Endothelial cell of umbilical vein (primary cell): ENCODE measurements around the gene SLC1A3. TPM values are rescaled to one million over a fixed set of nuclear protein-coding genes. Genes with fewer than 3 reads are reported as not detected.
A peak's percentile ranks its signal among the peaks of the same experiment; 100 is the strongest.

Experiments
- BruUV-seq: library from RNA; stranded (reverse); fragments of 400-500 nt; replicated peaks from 2 replicates; lab custom pipeline; 2021; lab: Mats Ljungman, UMichigan
- CTCF ChIA-PET: fragments of 300-600, 350-600 bp; sonication (Branson Sonifier 250); formaldehyde crosslinking; loops from one replicate; lab custom pipeline; 2021; ENCODE audit warnings: antibody characterized with exemption, inconsistent platforms; lab: Charles Lee
- POLR2A ChIA-PET: fragments of 300-600, 350-600 bp; sonication (Branson Sonifier 250); formaldehyde crosslinking; loops from one replicate; lab custom pipeline; 2021; ENCODE audit warnings: antibody characterized with exemption, inconsistent platforms; lab: Charles Lee
- DNase-seq: peaks from one replicate; pipeline ENCODE4 v3.0.0-alpha.2; 2011; ENCODE audit warnings: low read depth, low spot score
- FAIRE-seq: peaks from 2 replicates; lab custom pipeline; 2011; peaks lifted over from hg19 to GRCh38; lab: Jason Lieb, UNC
- H2AFZ ChIP-seq: 2 replicates; pipeline ENCODE4 v1.6.0; 2012; ENCODE audit warnings: low read depth, low read length, control low read depth, inconsistent platforms
- H3K27ac ChIP-seq: 2 replicates; pipeline ENCODE4 v1.5.1; 2011; ENCODE audit warnings: low read depth, mild to moderate bottlenecking, control low read depth, low read length, moderate library complexity; ENCODE audit not compliant: insufficient read depth
- H3K27me3 ChIP-seq, 2 experiments: 2 replicates each; pipeline versions ENCODE4 v1.6.0 to v1.6.1; 2011; ENCODE audit warnings: low read length in 2 of 2, mixed read lengths in 1 of 2; ENCODE audit not compliant: control insufficient read depth in 2 of 2, insufficient read depth in 2 of 2
- H3K36me3 ChIP-seq, 2 experiments: 2 replicates in 1 of 2; 3 replicates in 1 of 2; pipeline ENCODE4 v1.5.1; 2011; ENCODE audit warnings: low read length in 2 of 2, mild to moderate bottlenecking in 1 of 2, moderate library complexity in 1 of 2; ENCODE audit not compliant: control insufficient read depth in 2 of 2, insufficient read depth in 2 of 2; ENCODE audit errors: extremely low read depth in 1 of 2
- H3K4me1 ChIP-seq: 3 replicates; pipeline ENCODE4 v1.5.1; 2011; ENCODE audit warnings: mild to moderate bottlenecking, low read length; ENCODE audit not compliant: control insufficient read depth, insufficient read depth; ENCODE audit errors: extremely low read depth
- H3K4me2 ChIP-seq: 2 replicates; pipeline ENCODE4 v1.6.1; 2011; ENCODE audit warnings: low read length, control low read depth, mixed read lengths; ENCODE audit not compliant: insufficient read depth
- H3K4me3 ChIP-seq, 3 experiments: fragments of 200-600 bp in 1 of 3; sonication (generic), shearing (Covaris generic) in 1 of 3; replicated peaks in 1 of 3; 2 replicates each; pipeline ENCODE4 v1.5.1; 2011 to 2016; ENCODE audit warnings: control low read depth in 3 of 3, low read length in 3 of 3, mild to moderate bottlenecking in 2 of 3, inconsistent platforms in 1 of 3, low read depth in 1 of 3, moderate library complexity in 1 of 3; ENCODE audit not compliant: insufficient read depth in 1 of 3
- H3K79me2 ChIP-seq: 2 replicates; pipeline ENCODE4 v1.6.0; 2012; ENCODE audit warnings: low read length, inconsistent platforms; ENCODE audit not compliant: control insufficient read depth, insufficient read depth
- H3K9ac ChIP-seq: replicated peaks from 2 replicates; pipeline ENCODE3; 2011; ENCODE audit warnings: low read length, control low read depth; ENCODE audit not compliant: insufficient read depth; ENCODE audit errors: extremely low read depth
- H3K9me1 ChIP-seq: replicated peaks from 3 replicates; pipeline ENCODE4 v1.6.0; 2011; ENCODE audit warnings: mild to moderate bottlenecking, low read length; ENCODE audit not compliant: control insufficient read depth, insufficient read depth; ENCODE audit errors: extremely low read depth
- H3K9me3 ChIP-seq: replicated peaks from 2 replicates; pipeline ENCODE4 v1.5.1; 2012; ENCODE audit warnings: low read length, inconsistent platforms; ENCODE audit not compliant: control insufficient read depth, insufficient read depth
- H4K20me1 ChIP-seq: replicated peaks from 2 replicates; pipeline ENCODE3; 2011; ENCODE audit warnings: mild to moderate bottlenecking, low read length; ENCODE audit not compliant: control insufficient read depth, insufficient read depth; ENCODE audit errors: extremely low read depth
- EZH2 ChIP-seq: IDR thresholded peaks from 2 replicates; pipeline ENCODE4 v1.6.1; 2012; ENCODE audit warnings: borderline replicate concordance, low read depth, mild to moderate bottlenecking, moderate library complexity, low read length, inconsistent platforms; ENCODE audit not compliant: severe bottlenecking
- FOS ChIP-seq: IDR thresholded peaks from 2 replicates; pipeline ENCODE4 v1.6.1; 2011; ENCODE audit warnings: mild to moderate bottlenecking, low read length, moderate library complexity, borderline replicate concordance; ENCODE audit not compliant: insufficient read depth
- JUN ChIP-seq: IDR thresholded peaks from 2 replicates; pipeline ENCODE4 v1.6.1; 2011; ENCODE audit warnings: borderline replicate concordance, low read depth; ENCODE audit not compliant: insufficient read length, insufficient read depth
- MYC ChIP-seq: IDR thresholded peaks from one replicate; pipeline ENCODE4 v1.6.1; 2011; ENCODE audit warnings: mild to moderate bottlenecking, low read depth, low read length
- dilution Hi-C: fragments of 300-500 bp; cut with MboI; formaldehyde crosslinking; loops from one replicate; pipeline ENCODE4 v1.15.0; 2019; ENCODE audit warnings: low sequenced_read_pairs; ENCODE audit not compliant: extremely low pct_ligation_motif_present
- intact Hi-C: fragments of 100-400 bp; cut with micrococcal nuclease; formaldehyde crosslinking; loops from one replicate; pipeline ENCODE4 v1.10.0; 2022
- polyA plus RNA-seq, 4 experiments: library from polyadenylated mRNA; depleted of rRNA in 3 of 4; stranded (reverse) in 3 of 4; unstranded in 1 of 4; fragments of >200 nt; gene quantifications; 2 replicates each; pipeline versions ENCODE4 v1.2.1 to v1.2.3, GENCODE V29; 2011 to 2012; ENCODE audit warnings: missing spikeins in 1 of 4
- total RNA-seq: library from RNA; stranded (reverse); gene quantifications from 2 replicates; pipeline ENCODE4 v1.2.3, GENCODE V29; 2021
- TF ChIP-seq, protein P1 (sequence below), 2 donors: IDR thresholded peaks; 1 replicate in 1 of 2; 2 replicates in 1 of 2; pipeline ENCODE4 v1.5.1; 2011; ENCODE audit warnings: low read length in 2 of 2, mild to moderate bottlenecking in 2 of 2, moderate library complexity in 2 of 2, control low read depth in 1 of 2, inconsistent platforms in 1 of 2, low read depth in 1 of 2; ENCODE audit not compliant: insufficient read depth in 1 of 2; ENCODE audit errors: extremely low read depth in 1 of 2

The SLC1A3 gene
- total and polyA plus RNA-seq, 2 donors (not counting 3 experiments of a cell fraction or from before 2014, with no cell fraction given), result 0.36 TPM; not detected in 1

DNA sequence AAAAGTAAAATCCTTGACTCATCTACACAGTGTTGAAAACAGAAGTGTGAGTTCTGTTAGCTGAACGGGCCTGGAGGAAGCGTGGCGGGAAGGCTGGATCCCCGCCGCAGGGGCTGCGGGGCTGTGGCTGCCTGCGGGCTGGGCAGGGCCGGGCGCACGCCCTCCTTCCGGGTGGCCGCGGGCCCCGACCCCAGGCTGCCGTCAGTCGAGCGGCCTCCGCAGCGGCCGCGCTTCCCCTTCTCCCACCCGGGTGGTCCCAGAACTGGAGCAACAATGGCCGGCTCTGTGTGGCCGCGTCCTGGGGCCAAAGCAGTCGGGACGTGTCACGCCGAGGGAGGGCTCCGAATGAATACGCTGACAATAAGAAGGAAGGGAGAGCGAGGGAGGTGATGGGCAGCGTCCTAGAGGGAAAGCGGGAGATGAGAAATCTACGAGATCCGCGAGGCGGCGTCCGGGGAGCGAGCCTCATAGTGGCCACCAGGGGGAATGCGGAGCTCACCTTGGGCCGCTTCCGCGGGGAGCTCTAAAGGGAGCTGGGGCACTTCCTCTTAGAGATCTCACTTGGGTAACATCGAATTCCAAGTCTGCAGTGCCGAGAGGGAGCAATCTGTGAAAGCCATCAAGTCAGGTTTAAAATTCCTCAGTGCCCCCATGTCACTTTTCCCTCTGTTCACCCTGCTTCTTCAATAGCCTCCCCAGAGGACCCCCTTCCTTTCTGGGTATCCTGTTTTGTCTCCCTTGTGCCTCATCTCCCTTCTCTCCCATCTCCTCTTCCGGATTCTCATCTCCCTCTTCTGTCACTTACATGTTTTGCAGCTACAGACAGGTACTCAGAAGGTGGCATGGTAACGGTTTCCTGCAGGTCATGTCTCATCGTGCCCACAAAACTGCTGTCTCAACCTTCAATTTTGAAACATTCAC lies 83.9 kb downstream of the SLC1A3 start:
- Histone ChIP-seq H3K79me2 (no peaks in the 10 kb centered on the region), H3K4me3 (peak overlapping the region; percentile 16 to 36 (median 28)), H3K9me1 (no peaks in the 10 kb centered on the region), H3K27ac (no peak overlapping the region), H3K9ac (peak overlapping the region; percentile 42), H3K27me3 (peaks cover 2 to 3% of the 10 kb centered on the region in 2 experiments), H3K4me2 (peak overlapping the region; percentile 40), H4K20me1 (no peaks in the 10 kb centered on the region), H2AFZ (peak overlapping the region; percentile 87), H3K36me3 (no peaks in the 10 kb centered on the region), H3K9me3 (no peaks in the 10 kb centered on the region), H3K4me1 (no peaks in the 10 kb centered on the region)
- dilution Hi-C loops (no loop called here), intact Hi-C loops (no loop called here)
- POLR2A ChIA-PET, result no interaction called here
- DNase-seq (peak; percentile 48), FAIRE-seq (peak; percentile 82)
- TF ChIP-seq MYC, result no peak
- TF ChIP-seq FOS, result no peak
- no peak for TF ChIP-seq JUN
- TF ChIP-seq EZH2, result no peak
- TF ChIP-seq, protein P1, sequence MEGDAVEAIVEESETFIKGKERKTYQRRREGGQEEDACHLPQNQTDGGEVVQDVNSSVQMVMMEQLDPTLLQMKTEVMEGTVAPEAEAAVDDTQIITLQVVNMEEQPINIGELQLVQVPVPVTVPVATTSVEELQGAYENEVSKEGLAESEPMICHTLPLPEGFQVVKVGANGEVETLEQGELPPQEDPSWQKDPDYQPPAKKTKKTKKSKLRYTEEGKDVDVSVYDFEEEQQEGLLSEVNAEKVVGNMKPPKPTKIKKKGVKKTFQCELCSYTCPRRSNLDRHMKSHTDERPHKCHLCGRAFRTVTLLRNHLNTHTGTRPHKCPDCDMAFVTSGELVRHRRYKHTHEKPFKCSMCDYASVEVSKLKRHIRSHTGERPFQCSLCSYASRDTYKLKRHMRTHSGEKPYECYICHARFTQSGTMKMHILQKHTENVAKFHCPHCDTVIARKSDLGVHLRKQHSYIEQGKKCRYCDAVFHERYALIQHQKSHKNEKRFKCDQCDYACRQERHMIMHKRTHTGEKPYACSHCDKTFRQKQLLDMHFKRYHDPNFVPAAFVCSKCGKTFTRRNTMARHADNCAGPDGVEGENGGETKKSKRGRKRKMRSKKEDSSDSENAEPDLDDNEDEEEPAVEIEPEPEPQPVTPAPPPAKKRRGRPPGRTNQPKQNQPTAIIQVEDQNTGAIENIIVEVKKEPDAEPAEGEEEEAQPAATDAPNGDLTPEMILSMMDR (IDR thresholded peaks at IDR 0.05; ENCODE audit: extremely low read depth in 1 of 2, insufficient read depth in 1 of 2, low read depth in 1 of 2, low read length in 2 of 2), result peak; percentile 82 to 92
- CTCF ChIA-PET, result interaction anchor here (0.6 to 8.1 kb wide), 29 partner anchors 11 to 672 kb away, joined by 3 to 277 read pairs (median 3); partner anchors contain the start of gene SLC1A3
- BruUV-seq, result no TSS peak
